GM21737 (cell line): ENCODE results near the gene CDHR1.
A peak's percentile ranks its signal among the peaks of the same experiment; 100 is the strongest.
"Not testable (repeated sequence)": the region's sequence is repeated elsewhere in the genome, so short reads cannot be mapped to it uniquely, and the experiment has no call there.

Experiments
- ATAC-seq: cut with Tn5 transposase; IDR thresholded peaks from one replicate; pipeline ENCODE4 v1.9.1; 2021; ENCODE audit warnings: mild to moderate bottlenecking, moderate library complexity; ENCODE audit not compliant: unreplicated experiment

CDHR1 gene

GRCh38 chr10:84194424-84195043 lies at the start of gene CDHR1:
TSS of gene CDHR1 (plus strand) at chr10:84194537. CDS start at chr10:84194761, 224 bp downstream.
- ATAC-seq = peak; percentile 67

- no peak for ATAC-seq
Measured at GRCh38 chr10:84147347-84147746, 47.0 kb upstream of the CDHR1 start.

- ATAC-seq = peak; percentile 62
Measured at GRCh38 chr10:84148006-84148597, 46.2 kb upstream of the CDHR1 start.

GRCh38 chr10:84149854-84150253 lies 44.5 kb upstream of the CDHR1 start:
- ATAC-seq = no peak

DNA sequence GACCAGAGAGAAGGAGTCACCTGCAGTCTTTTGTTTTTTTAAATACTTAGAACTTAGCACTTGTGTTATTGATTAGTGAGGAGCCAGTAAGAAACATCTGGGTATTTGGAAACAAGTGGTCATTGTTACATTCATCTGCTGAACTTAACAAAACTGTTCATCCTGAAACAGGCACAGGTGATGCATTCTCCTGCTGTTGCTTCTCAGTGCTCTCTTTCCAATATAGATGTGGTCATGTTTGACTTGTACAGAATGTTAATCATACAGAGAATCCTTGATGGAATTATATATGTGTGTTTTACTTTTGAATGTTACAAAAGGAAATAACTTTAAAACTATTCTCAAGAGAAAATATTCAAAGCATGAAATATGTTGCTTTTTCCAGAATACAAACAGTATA lies 41.6 kb upstream of the CDHR1 start:
- no peak for ATAC-seq

GRCh38 chr10:84155521-84155920 lies 38.8 kb upstream of the CDHR1 start:
- no peak for ATAC-seq

GRCh38 chr10:84156009-84156408 lies 38.3 kb upstream of the CDHR1 start:
- no peak for ATAC-seq

DNA sequence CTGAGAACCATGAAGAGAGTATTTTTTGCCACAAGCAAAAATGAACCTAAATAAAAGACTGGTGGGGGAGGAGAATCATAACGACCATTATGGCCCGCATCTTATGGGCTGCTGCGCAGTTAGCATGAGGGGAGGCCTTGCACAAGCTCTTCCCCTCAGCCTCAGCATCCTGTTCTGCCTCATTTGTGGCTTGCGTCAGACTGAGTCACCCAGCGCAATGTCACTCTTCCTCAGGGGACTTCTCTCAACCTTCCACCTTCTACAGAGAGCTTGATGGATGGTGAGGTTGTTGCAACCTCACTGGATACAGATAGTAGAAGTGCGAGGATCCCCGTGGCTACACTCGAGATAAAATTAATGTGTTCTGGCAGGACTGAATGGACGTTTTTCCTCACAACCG lies 37.6 kb upstream of the CDHR1 start:
- no peak for ATAC-seq

GRCh38 chr10:84158061-84158460 lies 36.3 kb upstream of the CDHR1 start:
- ATAC-seq = no peak

DNA sequence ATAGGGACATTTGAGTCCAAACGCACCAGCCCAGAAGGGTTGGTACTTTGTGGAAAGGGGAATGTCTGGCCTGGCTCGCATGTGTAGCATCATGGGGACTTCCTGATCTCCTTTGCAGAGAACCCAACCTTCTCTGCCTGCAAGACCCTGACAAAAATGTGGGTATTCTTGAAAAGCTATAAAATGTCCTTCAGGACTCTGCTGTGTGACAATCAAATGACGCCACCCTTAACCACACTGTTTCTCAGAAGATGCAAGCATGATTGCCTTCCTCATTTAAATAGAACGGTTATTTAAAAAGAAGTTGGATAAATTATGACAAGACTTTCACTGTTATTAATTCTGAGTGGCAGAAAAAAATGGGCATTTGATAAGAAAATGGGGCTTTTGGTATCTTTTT lies 35.8 kb upstream of the CDHR1 start:
- no peak for ATAC-seq

- ATAC-seq = no peak
Measured at GRCh38 chr10:84159076-84159685, 35.2 kb upstream of the CDHR1 start.

DNA sequence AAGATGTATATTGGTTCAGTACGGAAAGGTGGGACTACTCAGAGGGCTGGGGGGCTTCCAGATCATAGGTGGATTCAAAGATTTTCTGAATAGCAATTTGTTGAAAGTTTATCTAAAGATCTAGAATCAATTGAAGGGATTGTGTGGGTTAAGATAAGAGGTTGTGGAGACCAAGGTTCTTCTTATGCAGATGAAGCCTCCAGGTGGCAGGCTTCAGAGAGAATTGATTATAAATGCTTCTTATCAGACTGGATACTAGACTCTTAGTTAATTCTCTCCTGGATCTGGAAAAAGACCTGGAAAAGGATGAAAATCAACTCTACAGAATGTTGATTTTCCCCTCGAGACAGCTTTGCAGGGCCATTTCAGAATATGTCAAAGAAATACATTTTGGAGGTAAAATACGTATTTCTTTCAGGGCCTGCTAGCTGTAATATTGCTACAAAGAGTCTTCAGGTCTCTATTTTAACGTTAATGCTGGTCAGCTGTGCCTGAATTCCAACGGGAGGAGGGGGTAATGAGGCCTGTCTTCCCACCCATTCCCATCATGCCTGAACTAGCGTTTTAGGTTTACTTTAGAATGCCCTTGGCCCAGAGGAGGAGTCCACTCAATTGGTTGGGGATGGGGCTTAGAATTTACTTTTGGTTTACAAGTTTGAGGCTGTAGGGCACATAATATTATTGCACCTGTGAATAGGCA lies 33.5 kb upstream of the CDHR1 start:
- no peak for ATAC-seq

- no peak for ATAC-seq
Measured at GRCh38 chr10:84163996-84164395, 30.3 kb upstream of the CDHR1 start.

DNA sequence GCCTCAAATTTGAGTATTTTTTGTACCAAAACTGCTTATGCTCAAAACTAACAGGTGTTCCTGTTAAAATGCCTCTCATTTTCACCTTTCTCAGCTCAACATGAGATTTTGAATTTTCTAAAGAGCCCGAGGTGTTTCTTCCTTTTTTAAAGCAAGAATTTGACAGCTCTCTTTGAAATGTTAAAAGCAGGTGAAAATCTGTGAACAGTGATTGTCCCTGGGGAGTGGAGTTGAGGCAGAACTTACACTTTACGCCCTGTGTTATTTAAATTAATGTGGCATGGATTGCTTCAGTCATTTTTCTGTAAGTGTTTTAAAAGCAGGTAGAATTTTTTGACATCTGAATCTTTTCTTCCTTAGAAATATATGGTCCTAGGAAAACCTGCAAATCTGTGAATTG lies 29.9 kb upstream of the CDHR1 start:
- ATAC-seq = no peak

DNA sequence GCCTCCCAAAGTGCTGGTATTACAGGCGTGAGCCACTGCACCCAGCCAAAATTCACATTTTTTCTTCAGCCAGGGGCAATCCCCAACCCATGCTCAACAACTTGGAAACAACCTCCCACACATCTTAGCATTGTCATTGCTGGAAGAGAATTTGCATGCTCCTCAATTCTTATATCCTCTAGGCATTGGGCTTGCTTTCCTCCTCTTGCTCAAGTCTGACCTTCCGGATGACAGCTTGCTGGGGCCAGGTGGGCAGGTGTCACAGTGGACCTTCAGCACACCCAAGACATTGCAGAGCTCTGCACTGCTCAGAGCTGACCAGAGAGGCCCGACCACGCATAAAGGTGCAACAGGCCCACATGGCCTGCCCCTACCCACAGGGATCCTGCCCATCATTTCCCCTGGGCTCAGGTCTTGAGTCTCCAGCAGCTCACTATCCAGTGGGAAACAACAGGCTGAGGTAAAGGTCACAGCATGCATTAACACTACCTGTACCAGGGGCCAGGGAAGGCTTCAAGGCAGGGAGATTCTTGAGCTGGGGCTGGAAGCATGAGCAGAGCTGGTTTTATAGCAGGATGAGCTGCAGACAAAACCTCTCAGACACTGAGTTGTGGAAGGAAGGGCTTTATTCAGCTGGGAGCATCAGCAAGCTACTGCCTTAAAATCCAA lies 27.6 kb upstream of the CDHR1 start:
- peak; percentile 52 for ATAC-seq

DNA sequence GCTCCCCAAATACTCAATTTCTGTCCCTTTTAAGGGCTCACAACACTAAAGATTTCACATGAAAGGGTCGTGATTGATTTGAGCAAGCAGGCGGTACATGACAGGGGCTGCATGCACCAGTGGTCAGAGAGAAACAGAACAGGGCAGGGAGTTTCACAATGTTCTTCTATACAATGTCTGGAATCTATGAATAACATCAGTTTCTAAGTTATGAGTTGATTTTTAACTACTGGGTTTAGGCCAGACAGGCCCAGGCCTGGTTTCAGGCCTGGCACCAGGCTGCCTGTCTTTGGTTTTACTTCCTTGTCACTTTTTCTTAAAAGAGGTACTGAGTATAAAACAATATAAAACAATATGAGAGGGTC lies 27.1 kb upstream of the CDHR1 start:
- ATAC-seq = not testable (repeated sequence)

- ATAC-seq = not testable (repeated sequence)
Measured at GRCh38 chr10:84168382-84168781, 26.0 kb upstream of the CDHR1 start.

- not testable (repeated sequence) for ATAC-seq
Measured at GRCh38 chr10:84171237-84171636, 23.1 kb upstream of the CDHR1 start.

DNA sequence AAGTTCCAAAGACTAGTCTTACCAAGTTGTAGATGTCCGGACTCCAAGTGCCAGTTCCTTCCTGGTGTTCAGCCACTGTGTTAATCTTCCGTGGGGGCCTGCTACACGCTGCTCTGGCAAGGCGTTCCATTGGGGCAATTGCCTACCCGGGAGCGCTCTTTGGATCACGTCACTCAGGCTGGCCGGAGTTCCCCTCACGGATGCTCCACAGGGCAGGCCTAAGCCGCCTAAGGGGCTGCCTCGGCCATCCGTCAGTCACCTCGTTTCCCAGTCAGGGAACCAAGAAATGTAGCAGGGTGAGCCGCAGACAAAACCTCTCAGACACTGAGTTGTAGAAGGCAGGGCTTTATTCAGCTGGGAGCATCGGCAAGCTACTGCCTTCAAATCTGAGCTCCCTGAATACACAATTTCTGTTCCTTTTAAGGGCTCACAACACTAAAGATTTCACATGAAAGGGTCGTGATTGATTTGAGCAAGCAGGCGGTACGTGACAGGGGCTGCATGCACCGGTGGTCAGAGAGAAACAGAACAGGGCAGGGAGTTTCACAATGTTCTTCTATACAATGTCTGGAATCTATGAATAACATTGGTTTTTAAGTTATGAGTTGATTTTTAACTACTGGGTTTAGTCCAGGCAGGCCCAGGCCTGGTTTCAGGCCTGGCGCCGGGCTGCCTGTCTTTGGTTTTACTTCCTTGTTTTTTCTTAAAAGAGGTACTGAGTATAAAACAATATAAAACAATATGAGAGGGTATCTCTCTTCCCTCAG lies 22.5 kb upstream of the CDHR1 start:
- peak; percentile 27 for ATAC-seq

DNA sequence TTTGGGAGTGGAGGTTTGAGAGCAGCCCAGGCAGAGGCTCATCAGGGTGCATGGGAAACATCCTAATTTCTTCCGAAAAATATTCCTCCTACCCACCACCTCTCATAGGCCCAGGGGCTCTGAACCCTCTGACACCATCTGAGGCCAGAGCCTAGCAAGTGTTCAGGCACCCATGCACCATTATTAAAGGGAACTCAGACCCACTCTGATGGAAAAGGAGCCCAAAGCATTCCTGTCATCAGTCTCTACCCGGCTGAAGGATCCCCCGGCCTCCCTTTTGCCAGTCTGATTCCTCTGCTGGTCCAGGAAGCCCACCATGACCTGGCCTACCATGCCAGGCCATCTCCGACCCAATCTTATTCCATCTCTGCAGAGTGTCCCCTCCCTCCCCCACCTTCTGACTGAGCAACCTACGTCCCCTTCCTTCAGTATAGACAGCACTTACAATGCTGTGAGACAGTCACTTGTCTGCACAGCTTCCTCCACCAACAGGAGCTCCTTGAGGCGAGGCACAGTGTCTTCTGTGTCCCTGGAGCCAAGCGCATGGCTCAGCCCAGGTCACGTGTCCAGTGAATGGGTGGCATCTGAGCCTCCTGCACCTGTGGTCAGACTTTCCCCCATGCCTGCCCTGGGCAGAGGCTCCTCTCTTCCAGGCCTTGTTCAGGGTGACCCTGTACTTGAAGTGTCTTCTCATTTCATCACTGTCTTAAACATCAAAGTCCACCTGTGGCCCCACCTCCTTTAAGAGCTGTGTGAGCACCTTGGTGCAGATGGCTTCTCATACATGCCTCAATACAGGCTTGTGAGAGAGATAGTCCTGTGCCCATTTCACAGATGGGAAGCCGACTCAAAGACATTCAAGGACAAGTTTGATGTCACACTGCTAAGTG lies 21.6 kb upstream of the CDHR1 start:
- peak; percentile 53 for ATAC-seq
